GM21737 (cell line): ENCODE results near the gene TBL3.
"Not testable (repeated sequence)": the region's sequence is repeated elsewhere in the genome, so short reads cannot be mapped to it uniquely, and the experiment has no call there.

ENCODE experiments used
- ATAC-seq: cut with Tn5 transposase; IDR thresholded peaks from one replicate; pipeline ENCODE4 v1.9.1; 2021; ENCODE audit warnings: mild to moderate bottlenecking, moderate library complexity; ENCODE audit not compliant: unreplicated experiment

Gene TBL3

DNA sequence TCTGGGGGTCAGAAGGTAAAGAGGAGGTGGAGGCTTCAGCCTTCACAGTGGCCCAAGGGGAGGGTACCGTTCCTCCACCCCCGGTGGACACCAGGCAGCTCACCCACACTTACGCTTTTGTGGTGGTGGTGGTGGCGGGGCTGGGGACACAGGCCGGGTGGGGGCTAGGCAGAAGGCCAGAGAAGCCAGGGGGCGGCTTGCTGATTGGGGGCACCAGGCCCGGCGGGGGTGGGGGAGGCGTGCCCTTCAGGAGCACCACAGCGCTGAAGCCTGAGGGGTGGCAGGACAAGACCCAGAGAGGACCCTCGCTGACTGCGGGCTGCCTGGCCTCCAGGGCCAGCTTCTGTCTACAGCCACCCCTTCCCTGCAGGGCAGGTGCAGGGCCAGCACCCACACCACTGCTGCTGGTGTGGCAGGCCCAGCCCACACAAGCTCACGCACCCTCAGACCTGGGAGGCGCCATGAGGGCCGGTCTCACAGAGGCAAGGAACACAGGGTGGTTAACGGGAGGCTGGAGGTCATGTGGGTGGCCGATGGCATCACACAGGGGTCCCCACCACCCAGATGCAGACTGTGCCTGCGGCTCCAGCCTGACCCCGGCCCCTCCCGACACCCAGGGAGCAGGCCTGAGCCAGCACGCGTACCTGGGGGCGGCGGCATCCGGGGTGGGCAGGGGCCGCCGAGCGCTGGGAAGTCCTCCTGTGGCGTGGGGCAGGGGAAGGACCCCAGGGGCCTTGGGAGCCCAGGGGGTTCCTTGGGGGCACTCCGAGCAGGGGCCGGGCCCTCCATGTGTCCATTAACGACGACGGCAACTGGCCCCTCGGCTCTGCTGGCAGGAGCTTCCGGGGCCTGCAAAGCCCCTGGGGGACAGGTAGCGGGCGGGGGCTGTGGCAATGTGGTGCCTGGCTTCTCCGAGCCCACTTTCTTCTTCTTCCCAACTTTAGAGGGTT is 27.3 kb downstream of the TBL3 start:
- no peak for ATAC-seq

DNA sequence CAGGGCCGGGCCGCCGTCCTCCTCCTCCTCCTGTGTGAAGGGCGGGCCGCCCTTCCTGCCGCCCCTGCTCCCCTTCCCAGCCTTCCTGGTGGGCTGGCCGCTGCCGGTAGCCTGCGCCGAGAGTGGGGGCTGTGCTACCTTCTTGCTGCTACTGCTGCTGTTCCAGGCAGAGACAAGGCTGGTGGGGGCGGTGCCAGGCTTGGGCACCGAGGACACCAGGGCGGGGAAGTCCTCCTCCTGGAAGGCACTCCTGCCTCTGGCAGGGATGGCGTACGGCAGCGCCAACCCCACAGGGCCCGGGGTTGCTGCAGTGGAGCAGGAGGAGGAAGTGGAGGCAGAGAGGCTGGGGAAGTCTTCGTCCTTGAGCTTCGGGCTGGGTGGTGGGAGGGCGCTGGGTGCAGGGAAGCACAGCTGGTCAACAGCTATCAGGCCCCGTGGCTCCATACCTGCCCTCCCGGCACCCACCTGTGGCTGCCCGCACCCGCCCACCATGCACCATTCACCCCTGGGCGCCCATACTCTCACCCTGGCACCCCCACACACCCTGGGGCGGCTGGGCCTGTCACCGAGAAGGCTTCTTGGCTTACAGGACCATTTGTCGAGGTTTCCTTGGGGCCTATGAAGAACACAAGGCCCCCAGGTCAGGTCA is 28.1 kb downstream of the TBL3 start:
- ATAC-seq: no peak

DNA sequence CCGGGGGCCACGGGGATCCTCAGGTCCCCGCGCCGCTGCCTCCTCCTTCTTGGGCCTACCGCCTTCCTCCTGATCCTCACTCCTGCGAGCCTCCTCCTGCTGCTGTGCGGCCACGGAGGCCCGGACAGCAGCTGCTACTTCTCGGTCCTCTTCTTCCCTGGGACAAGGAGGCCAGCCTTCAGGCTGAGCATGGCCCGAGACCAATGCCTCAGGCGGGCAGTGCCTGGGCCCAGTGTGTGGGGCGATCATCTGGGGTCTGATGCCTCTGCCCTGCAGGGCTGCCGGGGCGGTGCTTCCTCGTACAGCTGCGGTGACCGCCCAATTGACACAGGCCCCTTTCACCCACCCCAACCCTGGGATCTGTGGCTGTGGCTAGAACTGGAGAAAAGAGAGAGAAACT is 29.2 kb downstream of the TBL3 start:
- no peak for ATAC-seq

GRCh38 chr16:2001456-2002355 is 29.9 kb downstream of the TBL3 start:
- no peak for ATAC-seq

DNA sequence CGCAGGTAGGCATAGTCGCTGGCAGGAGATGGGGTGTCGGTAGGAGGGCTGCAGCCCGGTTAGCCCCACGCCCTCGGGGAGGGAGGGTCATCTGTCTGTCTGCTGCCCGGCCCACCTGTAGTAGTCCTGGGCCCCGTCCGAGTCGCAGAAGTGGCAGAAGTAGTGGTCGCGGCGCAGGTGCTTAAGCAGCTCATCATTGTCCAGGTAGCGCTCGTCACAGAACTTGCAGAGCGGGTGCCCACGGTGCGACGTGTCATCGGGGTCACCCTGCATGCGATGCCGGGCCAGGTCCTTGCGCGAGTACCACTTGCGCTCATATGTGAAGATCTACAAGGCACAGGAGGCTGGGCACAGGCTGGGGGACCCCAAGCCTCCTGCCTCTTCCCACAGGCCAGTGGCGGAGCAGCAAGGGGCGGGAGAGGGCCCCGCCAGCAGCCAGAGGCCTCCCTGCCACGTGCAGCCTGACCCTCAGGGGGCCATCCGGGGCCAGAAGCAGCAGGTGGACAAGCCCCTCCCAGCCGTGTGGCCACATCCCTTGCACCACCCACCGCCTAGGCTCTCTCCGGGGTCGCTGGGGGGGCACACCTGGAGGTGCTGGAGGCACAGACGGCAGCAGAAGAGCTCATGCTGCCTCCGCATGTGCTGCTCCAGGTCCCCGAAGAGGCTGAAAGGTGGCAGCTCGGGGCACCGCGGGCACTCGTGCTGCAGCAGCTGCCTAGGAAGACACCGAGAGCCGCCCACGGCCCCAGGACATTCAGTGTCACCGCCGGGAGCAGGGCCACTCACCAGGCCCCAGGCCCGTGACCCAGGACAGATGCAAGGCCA is 30.8 kb downstream of the TBL3 start:
- ATAC-seq: no peak

GRCh38 chr16:2003231-2003826 is 31.5 kb downstream of the TBL3 start:
- ATAC-seq: no peak

- ATAC-seq: peak; percentile 48
Observed at GRCh38 chr16:2003827-2004641, 32.2 kb downstream of the TBL3 start.

DNA sequence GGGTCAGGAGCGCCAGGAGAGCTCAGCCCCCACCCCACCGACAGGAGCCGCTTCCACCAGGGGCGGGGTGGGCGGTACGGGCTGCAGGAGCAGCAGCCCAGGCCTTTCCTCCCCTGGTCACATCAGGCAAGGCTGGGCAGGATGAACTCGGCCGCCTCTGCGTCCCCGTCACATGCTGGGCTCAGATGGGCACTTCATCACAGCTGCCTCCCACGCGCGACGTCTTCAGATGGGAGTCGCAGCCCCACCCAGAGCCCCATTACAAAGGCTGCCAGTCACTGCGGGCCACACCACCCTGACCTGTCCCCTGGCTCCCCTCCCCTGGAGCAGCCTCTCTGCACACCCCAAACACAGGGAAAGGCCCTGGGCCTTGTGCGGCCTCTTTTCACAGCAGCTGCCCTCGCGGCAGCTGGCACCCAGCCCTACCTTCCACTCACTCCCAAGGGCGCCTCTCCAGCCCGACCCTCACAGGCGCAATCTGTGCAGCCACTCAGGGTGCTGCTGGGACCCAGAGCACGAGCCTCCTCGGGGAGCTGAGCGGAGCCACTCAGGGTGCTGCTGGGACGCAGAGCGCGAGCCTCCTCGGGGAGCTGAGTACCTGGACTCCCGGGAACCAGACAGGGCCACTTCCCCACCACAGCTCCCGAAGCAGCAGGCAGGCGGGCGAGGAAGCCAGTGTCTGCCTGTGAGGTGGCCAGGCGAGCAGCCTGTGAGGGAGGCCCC is 33.1 kb downstream of the TBL3 start:
- ATAC-seq: no peak

DNA sequence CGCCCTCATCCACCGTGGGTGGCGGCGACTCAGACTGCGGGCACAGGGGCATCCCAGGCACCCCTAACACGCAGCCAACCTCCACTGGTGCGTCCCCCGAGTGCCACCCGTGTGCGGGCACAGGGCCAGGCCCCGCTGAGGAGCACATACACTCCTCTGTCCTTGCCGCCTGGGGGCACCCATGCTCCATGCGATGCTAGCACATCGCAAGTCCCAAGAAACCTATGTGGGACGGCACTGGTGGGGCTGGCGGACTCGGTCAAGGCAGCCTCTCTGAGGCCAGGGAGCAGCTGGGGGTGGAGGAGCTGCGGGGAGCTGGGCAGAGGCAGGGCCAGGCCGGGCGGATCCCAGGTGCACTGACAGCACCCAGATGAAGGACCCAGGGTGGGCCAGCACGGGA is 33.8 kb downstream of the TBL3 start:
- no peak for ATAC-seq

- ATAC-seq: no peak
Observed at GRCh38 chr16:2006317-2006716, 34.5 kb downstream of the TBL3 start.

GRCh38 chr16:2007081-2007836 is 35.4 kb downstream of the TBL3 start:
- ATAC-seq: no peak

- ATAC-seq: no peak
Observed at GRCh38 chr16:2008009-2008526, 36.2 kb downstream of the TBL3 start.

DNA sequence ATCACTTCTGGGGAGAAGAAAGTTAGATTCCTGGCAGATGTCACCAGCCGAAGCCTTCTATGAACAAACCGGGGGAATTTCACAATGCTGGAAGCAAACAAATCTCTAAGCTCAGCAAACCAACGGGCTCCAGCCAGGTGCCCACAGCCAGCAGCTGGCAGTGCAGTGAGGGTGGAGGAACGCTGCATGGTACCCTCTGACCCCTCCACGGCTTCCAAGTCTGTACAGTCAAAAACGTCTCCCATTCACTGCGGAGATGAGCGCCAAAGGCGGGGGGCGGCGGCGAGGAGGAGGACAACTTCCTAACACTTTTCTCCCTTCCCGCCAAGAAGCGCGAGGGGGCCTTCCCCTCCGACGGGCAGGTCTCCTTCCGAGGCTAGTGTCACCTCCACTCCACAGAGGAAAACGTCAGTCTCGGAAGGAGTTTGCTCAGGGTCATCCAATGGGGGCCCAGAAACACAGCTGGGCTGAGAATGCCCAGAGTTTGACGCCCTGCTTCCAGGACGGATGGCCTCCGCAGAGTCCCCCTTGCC is 36.8 kb downstream of the TBL3 start:
- peak; percentile 7 for ATAC-seq

GRCh38 chr16:2009164-2009711 is 37.4 kb downstream of the TBL3 start:
- ATAC-seq: peak; percentile 21

DNA sequence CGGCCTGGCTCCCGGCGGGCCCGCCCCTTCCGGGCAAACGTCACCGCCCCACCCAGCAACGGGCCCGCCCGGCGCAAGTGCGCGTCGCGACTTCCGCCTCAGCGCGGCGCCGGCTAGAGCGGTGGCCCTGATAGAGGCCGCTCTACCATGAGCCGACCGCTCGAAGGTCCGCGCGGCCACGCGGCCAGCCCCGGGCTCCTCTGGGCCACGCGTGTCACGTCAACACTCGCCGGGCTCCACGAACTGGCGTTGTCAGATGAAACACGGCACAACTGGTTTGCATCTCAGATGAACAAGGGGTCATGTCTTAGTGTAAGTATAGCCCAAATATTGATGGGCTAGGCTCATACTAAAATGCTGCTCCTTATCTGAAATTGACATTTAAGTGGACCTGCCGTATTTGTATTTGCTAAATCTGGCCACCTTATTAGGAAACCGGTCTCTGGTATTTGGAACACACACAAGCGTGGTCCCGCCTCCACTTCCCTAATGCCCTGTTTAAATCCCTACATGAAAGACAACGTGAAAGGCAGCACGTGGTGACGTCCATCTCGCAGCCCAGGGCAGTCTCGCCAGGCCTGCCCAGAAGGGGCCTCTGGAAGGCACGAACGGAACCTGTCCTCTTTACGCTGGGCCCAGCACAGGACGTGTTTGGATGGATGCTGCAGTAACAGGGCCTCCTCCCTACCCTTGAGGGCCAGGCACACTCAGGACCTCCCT is 38.1 kb downstream of the TBL3 start, which contains the start of gene ZNF598:
ZNF598 (minus strand) TSS at position 31 of the 720 bp plus-strand sequence.
- peak; percentile 82 for ATAC-seq

- not testable (repeated sequence) for ATAC-seq
Observed at GRCh38 chr16:2011726-2012125, 39.9 kb downstream of the TBL3 start.
